ENCODE results near the gene PSME3. TPM values are rescaled to one million over a fixed set of nuclear protein-coding genes. Genes with fewer than 3 reads are reported as not detected.

The PSME3 gene
- total RNA-seq, 1 experiment from 2014 or later: 222 TPM

- Histone ChIP-seq H4K20me1 (ENCODE audit: control insufficient read depth, insufficient read depth, insufficient read length) (no peaks in the 10 kb centered on the region), H4K8ac (replicated peaks; ENCODE audit: insufficient read length, low read depth, low read length) (no peak overlapping the region), H3K23ac (ENCODE audit: insufficient read length, low read depth, low read length) (no peak overlapping the region), H4K91ac (ENCODE audit: insufficient read length, low read depth, low read length) (no peak overlapping the region), H3K56ac (ENCODE audit: insufficient read length, low read depth, low read length) (no peak overlapping the region), H2BK20ac (ENCODE audit: low read depth, low read length, poor library complexity, severe bottlenecking) (no peak overlapping the region), H4K5ac (ENCODE audit: insufficient read length, low read depth, low read length) (no peak overlapping the region), H2BK5ac (ENCODE audit: insufficient read length, low read length) (no peak overlapping the region), H3K27ac (ENCODE audit: insufficient read length, low read depth, low read length) (no peak overlapping the region), H3K79me1 (ENCODE audit: insufficient read depth, low read depth, low read length, poor library complexity, severe bottlenecking) (no peaks in the 10 kb centered on the region), H3K9ac (ENCODE audit: extremely low read depth, insufficient read length, low read length) (no peak overlapping the region), H3K79me2 (ENCODE audit: insufficient read depth, low read length) (no peaks in the 10 kb centered on the region), H3T11ph (ENCODE audit: low read length) (no peak overlapping the region), H3K4ac (ENCODE audit: low read depth, low read length) (no peak overlapping the region), H3K4me1 (ENCODE audit: insufficient read depth, low read length) (no peaks in the 10 kb centered on the region; the same call in 1 of the 2 replicates), H2AK5ac (ENCODE audit: insufficient read length, low read length) (no peak overlapping the region), H2BK120ac (ENCODE audit: low read depth, low read length, poor library complexity, severe bottlenecking) (no peak overlapping the region), H2AFZ (ENCODE audit: low read length) (no peak overlapping the region), H3K27me3 (ENCODE audit: insufficient read depth, low read length) (no peaks in the 10 kb centered on the region), H2BK12ac (ENCODE audit: insufficient read length, low read depth, low read length) (no peak overlapping the region), H3K23me2 (ENCODE audit: insufficient read length, low read depth, low read length, poor library complexity, severe bottlenecking) (no peaks in the 10 kb centered on the region), H2BK15ac (ENCODE audit: low read depth, low read length) (no peak overlapping the region), H3K14ac (ENCODE audit: insufficient read depth, low read length) (no peak overlapping the region), H3K9me3 (ENCODE audit: control insufficient read depth, low read depth, low read length) (no peaks in the 10 kb centered on the region), H3K18ac (ENCODE audit: insufficient read length, low read depth, low read length) (no peak overlapping the region), H3K4me2 (ENCODE audit: insufficient read depth, insufficient read length, low read length) (no peak overlapping the region)
- WGBS (ENCODE audit: extremely low coverage, insufficient read length, low lambda C conversion rate): no CpG with 5 or more reads among the region's 7 CpGs
- TF ChIP-seq CTCF (conservative IDR thresholded peaks at IDR 0.05): no peak
- H3K27me3 Mint-ChIP-seq (ENCODE audit: low read depth): peaks cover 7% of the 10 kb centered on the region; the same call in 1 of the 2 replicates
- no peak overlapping the region for H3K4me3 Mint-ChIP-seq
- H3K4me1 Mint-ChIP-seq: peaks cover 13 to 17% of the 10 kb centered on the region in 2 experiments
- no peak overlapping the region for H3K27ac Mint-ChIP-seq
- no peaks in the 10 kb centered on the region for H3K36me3 Mint-ChIP-seq (ENCODE audit: insufficient read depth in 1 of 3, low read depth in 3 of 3)
- no peak for DNase-seq
- H3K9me3 Mint-ChIP-seq: no peaks in the 10 kb centered on the region
These were observed 56.6 kb downstream of the PSME3 start for GRCh38 chr17:42889809-42890208.
